ENCODE data around the gene ATP1A3.

Gene ATP1A3

DNA sequence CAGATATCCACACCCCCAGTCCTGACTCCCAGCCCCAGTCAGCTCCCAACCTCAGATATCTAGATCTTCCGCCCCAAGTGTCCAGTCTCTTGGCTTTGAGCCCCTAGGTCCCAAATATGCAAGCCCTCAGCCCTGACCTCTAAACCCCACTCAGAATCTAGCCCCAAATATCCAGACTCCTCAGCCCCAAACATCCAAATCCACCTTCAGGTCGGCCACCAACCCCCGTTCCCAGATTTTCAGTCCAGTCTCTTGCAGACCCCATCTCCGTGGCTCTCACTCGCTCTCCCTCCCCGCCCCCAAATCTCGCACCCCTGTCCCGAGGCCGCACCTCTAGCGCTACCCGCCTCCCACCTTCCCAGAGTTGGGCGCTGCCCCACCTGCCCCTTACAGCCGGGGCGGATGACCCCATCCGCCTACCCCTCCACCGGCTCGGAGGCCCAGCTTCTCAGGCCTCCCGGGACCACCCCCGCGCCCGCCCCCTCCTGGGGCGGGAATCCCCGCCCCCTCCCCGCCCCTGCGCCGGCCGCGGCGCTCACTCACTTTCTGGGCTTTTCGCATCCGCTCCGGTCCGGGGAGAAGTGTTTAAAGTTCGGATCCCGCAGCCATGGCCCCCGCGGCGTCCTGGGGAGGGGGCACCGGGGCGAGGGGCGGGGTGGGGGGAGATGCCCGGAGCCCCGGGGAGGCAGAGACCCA, 66.4 kb downstream of the ATP1A3 start:
- no peak for DNase-seq

DNA sequence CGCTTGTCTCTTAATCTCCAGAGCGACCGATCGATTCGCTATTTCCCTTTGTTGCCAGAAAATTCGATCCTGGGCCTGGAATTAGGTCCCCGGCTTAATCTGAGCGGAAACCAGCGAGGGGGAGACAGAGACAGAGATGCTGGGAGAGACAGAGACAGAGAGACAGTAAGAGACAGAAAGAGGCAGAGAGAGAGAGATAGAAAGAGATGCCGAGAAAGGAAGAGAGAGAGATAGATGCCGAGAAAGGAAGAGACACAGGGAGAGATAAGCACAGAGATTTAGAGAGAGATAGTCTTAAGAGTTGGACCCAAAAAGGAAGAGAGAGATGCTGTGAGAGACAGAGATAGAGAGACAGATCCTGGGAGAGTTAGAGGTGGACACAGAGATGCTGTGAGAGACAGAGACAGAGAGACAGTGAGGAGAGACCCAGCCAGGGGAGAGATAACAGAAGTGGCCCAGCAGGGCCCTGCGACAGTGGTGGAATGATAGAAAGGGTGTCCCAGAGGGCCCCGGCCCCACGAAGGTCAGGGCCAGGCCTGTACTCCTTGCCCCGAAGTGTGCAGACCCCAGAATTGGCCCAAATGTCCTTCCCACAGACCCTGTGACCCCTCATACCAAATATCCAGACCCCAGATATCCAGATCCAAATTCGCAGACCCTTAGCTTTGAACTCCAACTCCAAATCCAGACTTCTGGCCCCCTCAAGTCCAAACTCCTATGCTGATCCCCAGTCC, 67.1 kb downstream of the ATP1A3 start:
- DNase-seq, result no peak

DNA sequence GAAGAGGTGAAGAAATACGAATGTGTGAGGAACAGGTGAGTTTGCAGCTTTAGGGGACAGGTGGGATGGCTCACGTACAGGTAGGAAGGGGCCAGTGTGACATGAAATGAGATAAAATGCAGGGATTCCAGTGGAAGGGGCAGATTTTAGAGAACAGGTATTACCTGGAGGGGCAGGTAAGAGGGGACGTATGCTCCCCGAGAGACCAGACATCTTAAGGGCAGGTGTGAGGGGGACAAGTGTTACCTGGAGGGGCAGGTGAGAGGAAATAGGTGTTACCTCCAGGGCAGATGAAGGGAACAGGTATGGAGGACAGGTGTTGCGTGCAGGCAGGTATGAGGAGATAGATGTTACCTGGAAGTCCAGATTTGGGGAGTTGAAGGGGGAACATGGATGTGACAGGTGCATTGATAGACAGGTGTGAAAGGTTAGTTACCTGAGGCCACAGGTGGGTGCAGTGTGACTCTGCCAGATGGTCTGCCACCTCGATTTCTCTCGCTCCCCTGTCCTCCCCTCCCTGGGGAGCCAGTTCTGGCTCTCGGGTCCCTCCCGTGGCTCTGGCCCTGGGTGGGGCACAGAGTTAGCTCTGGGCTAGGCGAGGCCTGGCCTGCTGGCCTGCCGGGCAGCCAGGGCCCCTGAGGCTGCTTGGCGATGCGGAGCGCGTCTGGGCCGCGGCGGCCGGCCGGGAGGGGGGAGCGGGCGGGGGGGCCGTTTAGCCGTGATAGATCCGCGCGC, 67.8 kb downstream of the ATP1A3 start:
- no peak for DNase-seq

DNA sequence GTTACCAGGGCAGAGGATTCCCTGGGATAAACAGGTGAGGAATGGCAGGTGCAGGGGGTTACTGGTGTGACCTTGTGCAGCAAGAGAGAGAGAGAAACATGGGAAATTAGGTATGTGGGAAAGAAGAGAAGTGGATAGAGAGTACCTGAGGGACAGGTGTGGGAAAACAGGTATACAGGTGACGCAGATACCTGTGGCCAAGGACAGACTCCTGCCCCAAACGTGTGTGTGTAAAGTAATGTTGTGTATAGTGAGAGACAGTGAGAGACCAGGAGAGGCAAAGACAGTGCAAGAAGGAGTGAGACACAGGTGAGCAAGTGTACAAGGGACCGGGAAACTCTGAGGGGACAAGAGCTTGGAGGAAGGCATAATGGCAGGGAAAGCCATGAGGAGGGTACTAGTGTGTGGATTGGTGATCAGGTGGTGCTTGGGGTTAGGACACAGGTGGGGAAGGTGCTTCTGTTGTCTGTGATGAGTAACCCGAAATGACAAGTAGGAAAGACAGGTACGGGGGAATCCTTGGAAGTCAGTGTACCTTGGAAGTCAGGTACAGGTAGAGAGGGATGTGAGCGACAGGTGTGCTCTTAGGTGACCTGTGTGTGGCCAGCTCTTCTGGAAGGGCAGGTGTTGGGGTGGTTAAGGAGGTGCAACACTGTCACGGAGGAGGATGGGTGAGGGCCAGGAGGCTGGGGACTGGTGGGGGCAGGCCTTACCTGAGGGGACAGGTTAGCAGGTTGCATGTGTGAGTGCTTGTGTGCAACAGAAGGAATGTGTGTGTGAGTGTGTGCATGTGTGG, 68.6 kb downstream of the ATP1A3 start:
- no peak for DNase-seq

DNA sequence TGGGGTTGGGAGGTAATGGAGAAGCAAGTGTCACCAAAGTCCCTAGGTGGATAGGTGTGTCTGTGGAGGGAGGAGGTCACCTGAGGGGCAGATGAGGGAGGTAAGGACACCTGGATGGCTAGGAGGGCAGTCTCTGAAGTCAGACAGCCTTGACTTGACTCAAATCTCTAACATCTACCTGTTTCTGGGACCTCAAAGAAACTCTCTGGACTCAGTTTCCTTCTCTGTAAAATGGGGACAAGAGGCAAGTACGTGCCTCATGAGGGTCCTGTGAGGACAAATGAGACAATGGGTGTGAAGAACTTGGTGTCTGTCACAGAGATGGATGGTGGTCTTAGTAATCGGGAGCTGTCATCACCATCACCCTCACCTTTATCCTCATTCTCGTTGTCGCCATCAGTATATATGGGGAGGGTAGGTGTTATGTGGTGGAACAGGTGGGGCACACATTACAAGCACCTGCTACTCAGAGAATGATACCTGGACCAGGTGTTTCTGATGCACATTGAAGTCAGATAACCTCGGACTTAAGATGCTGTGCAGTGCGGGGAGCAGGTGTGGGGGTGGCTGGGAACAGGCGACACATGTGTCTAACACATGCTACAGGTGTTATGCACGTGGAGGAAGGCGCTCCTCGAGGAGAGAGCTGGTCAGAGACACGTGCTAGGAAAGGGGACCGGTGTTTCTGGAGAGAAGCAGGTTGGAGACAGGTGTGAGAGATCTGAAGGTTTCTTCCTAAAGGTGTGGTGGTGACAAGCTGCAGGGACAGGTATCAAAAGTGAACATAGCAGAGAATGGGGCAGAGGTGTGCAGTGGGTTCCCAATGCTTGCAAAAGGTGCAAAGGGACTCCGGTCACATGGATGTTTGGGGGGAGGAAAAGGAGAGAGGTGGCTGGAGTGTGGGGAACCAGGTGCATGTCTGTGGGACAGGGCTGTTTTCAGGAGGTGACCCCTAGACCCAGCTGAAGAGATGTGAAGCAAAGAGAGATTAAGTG, 69.6 kb downstream of the ATP1A3 start:
- no peak for DNase-seq

DNA sequence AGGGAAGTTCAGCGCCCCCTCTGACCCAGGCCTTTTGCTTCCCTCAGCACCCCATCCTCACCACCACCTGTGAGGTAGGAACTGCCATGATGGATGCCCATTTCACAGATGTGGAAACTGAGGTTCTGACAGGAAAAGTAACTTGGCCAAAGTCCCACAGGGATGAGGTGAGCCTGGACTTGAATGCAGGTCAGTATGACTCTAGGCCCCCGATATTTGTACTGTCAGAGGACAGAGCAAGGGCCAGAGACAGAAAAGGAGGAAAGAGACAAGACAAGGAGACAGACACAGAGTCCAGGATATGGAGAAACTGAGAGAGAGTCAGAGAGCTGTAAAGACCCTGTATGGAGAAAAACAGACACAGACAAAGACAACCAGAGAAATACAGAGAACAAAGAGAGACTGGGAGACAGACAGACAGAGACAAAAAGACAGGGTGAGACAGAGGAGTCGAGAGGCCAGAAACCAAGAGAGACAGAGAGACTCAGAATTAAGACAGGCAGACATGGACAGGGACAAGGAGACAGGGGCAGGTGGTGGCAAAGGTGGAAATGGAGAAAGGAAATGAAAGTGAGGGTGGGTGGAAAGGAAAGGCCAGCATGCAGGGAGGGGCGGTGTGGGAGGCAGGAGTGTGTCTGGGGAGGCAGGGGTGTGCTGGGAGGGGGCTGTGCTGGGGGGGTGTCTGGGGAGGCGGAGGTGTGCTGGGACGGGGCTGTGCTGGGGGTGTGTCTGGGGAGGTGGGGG, 70.8 kb downstream of the ATP1A3 start:
- DNase-seq, result no peak

DNA sequence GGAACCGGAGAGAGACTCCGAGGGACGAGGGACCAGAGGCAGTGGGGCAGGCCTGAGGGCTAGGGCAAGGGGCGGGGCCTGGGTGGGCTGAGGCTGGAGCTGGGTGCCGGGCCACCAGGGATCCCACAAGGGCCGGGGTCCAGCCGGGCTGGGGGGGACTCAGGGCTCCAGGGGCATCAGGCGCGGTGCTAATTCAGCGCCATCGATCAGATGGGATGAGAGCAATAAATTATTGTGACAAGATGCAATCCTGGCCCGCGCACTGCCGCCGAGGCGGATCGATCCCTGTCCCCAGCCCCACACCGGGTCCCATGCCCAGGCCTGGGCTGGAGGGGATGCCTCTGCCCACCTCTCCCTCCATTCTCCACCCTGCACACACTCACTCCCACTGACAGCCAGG, 71.4 kb downstream of the ATP1A3 start:
- no peak for DNase-seq

DNA sequence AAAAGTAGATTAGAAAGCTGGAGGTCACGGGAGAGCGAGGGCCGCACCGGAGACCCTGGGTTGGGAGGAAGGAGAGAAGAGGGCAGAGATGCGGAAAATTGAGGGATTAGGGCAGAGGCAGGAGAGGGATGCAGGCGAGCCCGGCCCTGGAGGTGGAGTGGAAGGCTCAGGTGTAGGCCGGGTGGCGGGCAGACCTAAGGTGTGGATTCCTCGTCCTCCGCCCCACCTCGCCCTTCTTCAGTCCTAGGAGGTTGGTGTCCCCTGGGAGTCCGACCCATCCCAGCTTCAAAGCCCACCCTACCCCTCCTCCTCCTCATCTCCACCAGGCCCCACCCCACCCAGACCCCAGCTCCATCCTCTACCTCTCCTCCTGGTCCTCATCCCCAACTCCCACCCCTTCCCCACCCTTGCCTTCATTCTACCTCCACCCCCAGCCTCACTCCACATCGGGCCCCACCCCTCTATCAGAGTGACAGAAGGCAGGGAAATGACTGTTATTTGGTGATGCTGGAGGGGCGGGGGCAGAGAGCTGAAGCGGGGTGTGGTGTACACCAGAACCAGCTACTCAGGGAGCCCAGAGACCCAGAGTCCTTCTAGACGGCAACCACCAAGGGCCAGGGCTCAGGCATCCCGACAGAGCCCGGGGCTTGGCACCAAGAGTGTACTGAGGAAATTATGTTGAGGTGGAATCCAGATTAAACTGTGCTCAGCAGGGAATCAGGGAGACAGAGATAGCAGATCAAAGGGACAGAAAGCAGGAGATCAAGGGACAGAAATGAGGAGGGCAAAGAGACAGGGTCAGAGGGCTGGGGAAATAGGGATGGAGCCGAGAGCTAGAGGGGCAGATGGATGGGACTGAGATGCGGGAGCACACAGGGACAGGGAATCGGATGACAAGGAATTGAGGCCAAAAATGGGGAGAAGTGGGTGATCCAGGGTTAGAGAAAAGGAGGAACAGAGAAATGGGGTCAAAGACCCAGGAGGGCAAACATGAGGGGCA, 72.2 kb downstream of the ATP1A3 start:
- DNase-seq, result no peak

DNA sequence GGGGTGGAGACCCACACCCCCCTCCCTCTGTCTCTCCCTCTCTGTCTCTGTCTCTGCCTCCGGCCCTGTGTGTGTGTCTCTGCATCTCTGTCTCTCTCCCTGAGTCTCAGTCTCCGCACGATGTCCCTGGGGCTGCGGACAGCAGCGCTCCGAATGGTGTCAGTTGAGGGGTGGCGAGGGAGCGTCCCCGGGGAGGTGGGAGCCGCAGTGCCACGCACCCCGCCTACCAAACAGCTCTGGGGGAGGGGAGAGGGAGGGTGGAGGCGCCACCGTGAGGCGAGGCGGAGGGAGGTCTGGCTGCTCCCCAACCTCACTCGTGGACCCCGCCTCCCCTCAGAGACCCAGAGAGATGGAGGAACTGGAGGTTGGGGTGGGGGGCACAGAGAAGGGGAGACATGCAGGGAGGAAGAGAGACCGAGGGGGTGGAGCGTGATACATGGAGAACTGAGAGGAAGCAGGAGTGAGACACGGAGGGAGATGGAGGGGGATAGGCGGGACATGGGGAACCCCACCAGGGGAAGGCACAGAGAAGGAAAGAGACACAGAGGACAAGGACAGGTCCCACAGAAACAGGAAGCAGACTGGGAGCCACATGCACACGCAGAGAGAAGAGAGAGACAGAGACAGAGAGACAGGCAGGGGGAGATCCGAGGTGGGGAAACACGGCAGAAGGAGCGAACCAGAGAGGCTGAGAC, 73.0 kb downstream of the ATP1A3 start:
- DNase-seq, result no peak

DNA sequence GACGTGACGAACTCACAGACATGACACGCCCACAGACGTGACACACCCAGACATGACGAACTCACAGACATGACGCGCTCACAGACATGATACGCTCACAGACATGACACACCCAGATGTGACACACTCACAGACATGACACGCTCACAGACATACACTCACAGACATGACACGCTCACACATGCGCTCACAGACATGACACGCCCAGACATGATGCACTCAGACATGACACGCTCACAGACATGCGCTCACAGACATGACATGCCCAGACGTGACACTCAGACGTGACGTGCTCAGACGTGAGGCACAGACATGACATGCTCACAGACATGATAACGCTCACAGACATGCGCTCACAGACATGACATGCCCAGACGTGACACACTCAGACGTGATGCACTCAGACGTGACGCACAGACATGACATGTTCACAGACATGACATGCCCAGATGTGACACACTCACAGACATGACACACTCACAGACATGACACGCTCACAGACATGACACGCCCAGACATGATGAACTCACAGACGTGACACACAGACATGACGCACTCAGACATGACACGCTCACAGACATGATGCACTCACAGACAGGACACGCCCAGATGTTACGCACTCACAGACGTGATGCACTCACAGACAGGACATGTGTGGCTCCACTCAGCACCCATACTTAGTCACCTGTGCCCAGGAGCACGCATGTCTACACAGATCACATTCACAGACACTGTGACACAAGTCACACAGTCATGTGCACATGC, 73.9 kb downstream of the ATP1A3 start:
- no peak for DNase-seq

DNA sequence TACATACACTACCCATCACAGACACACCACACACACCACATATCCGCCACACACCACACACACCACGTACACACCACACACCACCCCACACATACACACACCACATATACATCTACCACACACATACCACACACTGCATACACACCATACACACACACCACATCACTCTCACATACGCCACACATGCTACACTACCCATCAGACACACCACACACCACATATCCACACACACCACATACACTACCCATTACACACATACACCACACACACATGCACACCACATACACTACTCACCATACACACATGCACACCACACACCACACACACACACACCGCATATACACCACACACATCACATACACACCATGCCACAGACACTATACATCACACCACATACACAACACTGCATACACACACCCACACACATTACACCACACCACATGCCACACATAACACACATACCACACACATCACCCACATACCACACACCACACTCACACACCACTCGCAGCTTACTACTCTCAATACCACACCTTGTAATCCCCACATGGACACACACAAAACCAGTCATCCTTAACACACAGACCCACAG, 75.3 kb downstream of the ATP1A3 start:
- DNase-seq, result no peak

DNA sequence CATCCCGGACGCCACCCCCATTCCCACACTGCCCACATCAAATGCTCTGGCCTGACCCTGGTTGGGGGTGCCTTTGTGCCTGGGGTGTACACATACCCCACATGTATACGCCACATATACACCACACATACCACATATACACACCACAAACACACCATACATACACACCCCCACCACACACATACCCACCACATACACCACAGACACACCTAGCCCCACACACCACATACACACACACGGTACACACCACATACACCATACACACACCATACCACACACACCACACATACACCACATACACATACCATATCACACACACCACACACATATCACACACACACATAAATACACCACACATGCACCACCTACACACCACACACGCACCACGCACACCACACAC, 75.9 kb downstream of the ATP1A3 start:
- no peak for DNase-seq

DNA sequence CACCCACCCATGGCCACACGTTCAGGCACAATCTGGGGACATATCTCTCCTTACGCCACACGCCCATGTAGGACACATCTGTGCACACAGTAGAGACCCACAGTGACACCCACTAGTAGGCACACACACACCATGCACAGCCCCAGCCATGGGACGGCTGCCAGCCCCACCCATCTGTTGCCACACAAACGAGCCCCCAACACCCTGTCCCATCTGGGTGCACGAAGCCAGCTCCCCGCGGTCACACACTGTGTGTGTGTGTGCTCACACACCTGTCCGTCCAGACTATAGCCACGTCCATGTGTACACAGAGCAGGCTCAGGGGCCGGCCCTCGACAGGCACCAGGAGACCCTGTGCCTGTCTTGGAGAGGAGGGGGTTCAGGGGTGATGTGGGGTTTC, 76.4 kb downstream of the ATP1A3 start:
- DNase-seq, result no peak

All from CD4-positive, alpha-beta T cell treated with Interleukin-21 for 1 hour (primary cell).